ENCODE measurements around the gene DACT1. TPM values are rescaled to one million over a fixed set of nuclear protein-coding genes. Genes with fewer than 3 reads are reported as not detected.

The DACT1 gene
- total and polyA plus RNA-seq, 2 donors: 4.0 to 9.3 TPM

- DNase-seq (ENCODE audit: low read depth in 6 of 9, low spot score in 9 of 9): peak in 2 of 9 donors; percentile 15 to 48
- no peak overlapping the region for H3K27ac ChIP-seq (ENCODE audit: low read depth in 1 of 2, low read length in 1 of 2)
- no peaks in the 10 kb centered on the region for H3K9me3 ChIP-seq (ENCODE audit: control insufficient read depth in 2 of 2, insufficient read depth in 1 of 2, low read length in 1 of 2)
- peaks cover 17 to 18% of the 10 kb centered on the region in 2 donors for H3K4me1 ChIP-seq (ENCODE audit: control insufficient read depth in 2 of 2, insufficient read depth in 2 of 2, low read length in 2 of 2)
- H3K4me3 ChIP-seq (ENCODE audit: low read length in 2 of 2): peak overlapping the region in 1 of 2 donors; percentile 52
- 53% methylated on average over 5 of the region's 5 CpGs for WGBS
- H3K27me3 ChIP-seq (ENCODE audit: control insufficient read depth in 2 of 2, insufficient read depth in 1 of 2, low read length in 1 of 2): peaks cover 6 to 12% of the 10 kb centered on the region in 2 donors
- peaks cover 0 to 4% of the 10 kb centered on the region in 2 donors for H3K36me3 ChIP-seq (ENCODE audit: control insufficient read depth in 2 of 2, insufficient read depth in 2 of 2, low read length in 1 of 2)
These were observed 2.2 kb downstream of the DACT1 start for GRCh38 chr14:58639842-58640484.

GRCh38 chr14:58640959-58641358 lies 3.2 kb downstream of the DACT1 start:
- H3K27ac ChIP-seq (ENCODE audit: low read depth in 1 of 2, low read length in 1 of 2): no peak overlapping the region
- peaks cover 0 to 10% of the 10 kb centered on the region in 2 donors for H3K36me3 ChIP-seq (ENCODE audit: control insufficient read depth in 2 of 2, insufficient read depth in 2 of 2, low read length in 1 of 2)
- DNase-seq (ENCODE audit: low read depth in 6 of 9, low spot score in 9 of 9): no peak
- H3K4me3 ChIP-seq (ENCODE audit: low read length in 2 of 2): no peak overlapping the region
- WGBS: 98% methylated on average over 2 of the region's 2 CpGs
- peaks cover 6 to 12% of the 10 kb centered on the region in 2 donors for H3K27me3 ChIP-seq (ENCODE audit: control insufficient read depth in 2 of 2, insufficient read depth in 1 of 2, low read length in 1 of 2)
- peaks cover 14% of the 10 kb centered on the region in 2 donors for H3K4me1 ChIP-seq (ENCODE audit: control insufficient read depth in 2 of 2, insufficient read depth in 2 of 2, low read length in 2 of 2)
- no peaks in the 10 kb centered on the region for H3K9me3 ChIP-seq (ENCODE audit: control insufficient read depth in 2 of 2, insufficient read depth in 1 of 2, low read length in 1 of 2)

GRCh38 chr14:58641509-58641908 lies 3.7 kb downstream of the DACT1 start:
- peaks cover 0 to 2% of the 10 kb centered on the region in 2 donors for H3K9me3 ChIP-seq (ENCODE audit: control insufficient read depth in 2 of 2, insufficient read depth in 1 of 2, low read length in 1 of 2)
- H3K4me3 ChIP-seq (ENCODE audit: low read length in 2 of 2): no peak overlapping the region
- H3K27ac ChIP-seq (ENCODE audit: low read depth in 1 of 2, low read length in 1 of 2): no peak overlapping the region
- H3K4me1 ChIP-seq (ENCODE audit: control insufficient read depth in 2 of 2, insufficient read depth in 2 of 2, low read length in 2 of 2): peaks cover 14% of the 10 kb centered on the region in 2 donors
- 95% methylated on average over 5 of the region's 5 CpGs for WGBS
- H3K27me3 ChIP-seq (ENCODE audit: control insufficient read depth in 2 of 2, insufficient read depth in 1 of 2, low read length in 1 of 2): peaks cover 6 to 12% of the 10 kb centered on the region in 2 donors
- H3K36me3 ChIP-seq (ENCODE audit: control insufficient read depth in 2 of 2, insufficient read depth in 2 of 2, low read length in 1 of 2): peaks cover 0 to 14% of the 10 kb centered on the region in 2 donors
- no peak for DNase-seq (ENCODE audit: low read depth in 6 of 9, low spot score in 9 of 9)

GRCh38 chr14:58643366-58643765 lies 5.6 kb downstream of the DACT1 start:
- peaks cover 0 to 2% of the 10 kb centered on the region in 2 donors for H3K9me3 ChIP-seq (ENCODE audit: control insufficient read depth in 2 of 2, insufficient read depth in 1 of 2, low read length in 1 of 2)
- H3K4me1 ChIP-seq (ENCODE audit: control insufficient read depth in 2 of 2, insufficient read depth in 2 of 2, low read length in 2 of 2): peaks cover 10 to 12% of the 10 kb centered on the region in 2 donors
- peaks cover 6 to 11% of the 10 kb centered on the region in 2 donors for H3K27me3 ChIP-seq (ENCODE audit: control insufficient read depth in 2 of 2, insufficient read depth in 1 of 2, low read length in 1 of 2)
- peaks cover 0 to 14% of the 10 kb centered on the region in 2 donors for H3K36me3 ChIP-seq (ENCODE audit: control insufficient read depth in 2 of 2, insufficient read depth in 2 of 2, low read length in 1 of 2)
- 17% methylated on average over 1 of the region's 1 CpG for WGBS
- no peak overlapping the region for H3K27ac ChIP-seq (ENCODE audit: low read depth in 1 of 2, low read length in 1 of 2)
- H3K4me3 ChIP-seq (ENCODE audit: low read length in 2 of 2): no peak overlapping the region
- DNase-seq (ENCODE audit: low read depth in 6 of 9, low spot score in 9 of 9): no peak

- H3K27me3 ChIP-seq (ENCODE audit: control insufficient read depth in 2 of 2, insufficient read depth in 1 of 2, low read length in 1 of 2): no peaks in the 10 kb centered on the region
- no peaks in the 10 kb centered on the region for H3K4me1 ChIP-seq (ENCODE audit: control insufficient read depth in 2 of 2, insufficient read depth in 2 of 2, low read length in 2 of 2)
- 98% methylated on average over 20 of the region's 20 CpGs for WGBS
- H3K4me3 ChIP-seq (ENCODE audit: low read length in 2 of 2): no peak overlapping the region
- no peak for DNase-seq (ENCODE audit: low read depth in 6 of 9, low spot score in 9 of 9)
- peaks cover 0 to 14% of the 10 kb centered on the region in 2 donors for H3K36me3 ChIP-seq (ENCODE audit: control insufficient read depth in 2 of 2, insufficient read depth in 2 of 2, low read length in 1 of 2)
- no peak overlapping the region for H3K27ac ChIP-seq (ENCODE audit: low read depth in 1 of 2, low read length in 1 of 2)
- H3K9me3 ChIP-seq (ENCODE audit: control insufficient read depth in 2 of 2, insufficient read depth in 1 of 2, low read length in 1 of 2): peaks cover 0 to 2% of the 10 kb centered on the region in 2 donors
These were observed 7.9 kb downstream of the DACT1 start for GRCh38 chr14:58645641-58646040.

GRCh38 chr14:58646479-58646878 lies 8.7 kb downstream of the DACT1 start:
- DNase-seq (ENCODE audit: low read depth in 6 of 9, low spot score in 9 of 9): no peak
- Histone ChIP-seq H3K27ac (ENCODE audit: low read depth in 1 of 2, low read length in 1 of 2) (no peak overlapping the region), H3K4me3 (ENCODE audit: low read length in 2 of 2) (no peak overlapping the region), H3K27me3 (ENCODE audit: control insufficient read depth in 2 of 2, insufficient read depth in 1 of 2, low read length in 1 of 2) (no peaks in the 10 kb centered on the region), H3K36me3 (ENCODE audit: control insufficient read depth in 2 of 2, insufficient read depth in 2 of 2, low read length in 1 of 2) (peaks cover 0 to 14% of the 10 kb centered on the region in 2 donors), H3K4me1 (ENCODE audit: control insufficient read depth in 2 of 2, insufficient read depth in 2 of 2, low read length in 2 of 2) (no peaks in the 10 kb centered on the region), H3K9me3 (ENCODE audit: control insufficient read depth in 2 of 2, insufficient read depth in 1 of 2, low read length in 1 of 2) (peaks cover 0 to 2% of the 10 kb centered on the region in 2 donors)
- 97% methylated on average over 34 of the region's 34 CpGs for whole genome bisulfite sequencing

GRCh38 chr14:58647777-58648176 lies 10.0 kb downstream of the DACT1 start:
- Histone ChIP-seq H3K4me1 (ENCODE audit: control insufficient read depth in 2 of 2, insufficient read depth in 2 of 2, low read length in 2 of 2) (no peaks in the 10 kb centered on the region), H3K36me3 (ENCODE audit: control insufficient read depth in 2 of 2, insufficient read depth in 2 of 2, low read length in 1 of 2) (peaks cover 0 to 13% of the 10 kb centered on the region in 2 donors), H3K27ac (ENCODE audit: low read depth in 1 of 2, low read length in 1 of 2) (no peak overlapping the region), H3K9me3 (ENCODE audit: control insufficient read depth in 2 of 2, insufficient read depth in 1 of 2, low read length in 1 of 2) (peaks cover 0 to 2% of the 10 kb centered on the region in 2 donors), H3K4me3 (ENCODE audit: low read length in 2 of 2) (no peak overlapping the region), H3K27me3 (ENCODE audit: control insufficient read depth in 2 of 2, insufficient read depth in 1 of 2, low read length in 1 of 2) (no peaks in the 10 kb centered on the region)
- no peak for DNase-seq (ENCODE audit: low read depth in 6 of 9, low spot score in 9 of 9)
- 96% methylated on average over 4 of the region's 4 CpGs for WGBS

GRCh38 chr14:58650857-58651256 lies 13.1 kb downstream of the DACT1 start:
- Histone ChIP-seq H3K9me3 (ENCODE audit: control insufficient read depth in 2 of 2, insufficient read depth in 1 of 2, low read length in 1 of 2) (peaks cover 0 to 2% of the 10 kb centered on the region in 2 donors), H3K4me1 (ENCODE audit: control insufficient read depth in 2 of 2, insufficient read depth in 2 of 2, low read length in 2 of 2) (no peaks in the 10 kb centered on the region), H3K27ac (ENCODE audit: low read depth in 1 of 2, low read length in 1 of 2) (no peak overlapping the region), H3K4me3 (ENCODE audit: low read length in 2 of 2) (no peak overlapping the region), H3K36me3 (ENCODE audit: control insufficient read depth in 2 of 2, insufficient read depth in 2 of 2, low read length in 1 of 2) (peaks cover 0 to 4% of the 10 kb centered on the region in 2 donors), H3K27me3 (ENCODE audit: control insufficient read depth in 2 of 2, insufficient read depth in 1 of 2, low read length in 1 of 2) (no peaks in the 10 kb centered on the region)
- WGBS: 95% methylated on average over 2 of the region's 2 CpGs
- DNase-seq (ENCODE audit: low read depth in 6 of 9, low spot score in 9 of 9): no peak

GRCh38 chr14:58656671-58657411 lies 19.1 kb downstream of the DACT1 start:
- H3K9me3 ChIP-seq (ENCODE audit: control insufficient read depth in 2 of 2, insufficient read depth in 1 of 2, low read length in 1 of 2): no peaks in the 10 kb centered on the region

More at GRCh38 chr14:58656671-58657411, 19.1 kb downstream of the DACT1 start:
- H3K4me3 ChIP-seq (ENCODE audit: low read length in 2 of 2): no peak overlapping the region
- DNase-seq (ENCODE audit: low read depth in 6 of 9, low spot score in 9 of 9): no peak
- no peaks in the 10 kb centered on the region for H3K4me1 ChIP-seq (ENCODE audit: control insufficient read depth in 2 of 2, insufficient read depth in 2 of 2, low read length in 2 of 2)
- H3K36me3 ChIP-seq (ENCODE audit: control insufficient read depth in 2 of 2, insufficient read depth in 2 of 2, low read length in 1 of 2): no peaks in the 10 kb centered on the region
- WGBS: 93% methylated on average over 3 of the region's 3 CpGs
- no peaks in the 10 kb centered on the region for H3K27me3 ChIP-seq (ENCODE audit: control insufficient read depth in 2 of 2, insufficient read depth in 1 of 2, low read length in 1 of 2)
- H3K27ac ChIP-seq (ENCODE audit: low read depth in 1 of 2, low read length in 1 of 2): no peak overlapping the region

Measured in thymus (tissue), 11 donors.